Skin epidermis (tissue), 12 donors: ENCODE data around the gene UBE2F.
A peak's percentile ranks its signal among the peaks of the same experiment; 100 is the strongest.
"Not testable (repeated sequence)": the region's sequence is repeated elsewhere in the genome, so short reads cannot be mapped to it uniquely, and the experiment has no call there.

Experiments used
- H3K27ac ChIP-seq, 21 experiments: fragments of 200-600 bp; sonication (generic) in 11 of 21; one replicate each; pipeline ENCODE4 v1.5.0; 2020; ENCODE audit warnings: mild to moderate bottlenecking in 3 of 21, inconsistent platforms in 2 of 21, moderate library complexity in 2 of 21
- H3K4me3 ChIP-seq, 7 experiments: fragments of 200-600 bp; sonication (generic) in 2 of 7; one replicate each; pipeline ENCODE4 v1.5.0; 2020; ENCODE audit warnings: inconsistent platforms in 2 of 7, mild to moderate bottlenecking in 2 of 7, moderate library complexity in 1 of 7

The UBE2F gene

DNA sequence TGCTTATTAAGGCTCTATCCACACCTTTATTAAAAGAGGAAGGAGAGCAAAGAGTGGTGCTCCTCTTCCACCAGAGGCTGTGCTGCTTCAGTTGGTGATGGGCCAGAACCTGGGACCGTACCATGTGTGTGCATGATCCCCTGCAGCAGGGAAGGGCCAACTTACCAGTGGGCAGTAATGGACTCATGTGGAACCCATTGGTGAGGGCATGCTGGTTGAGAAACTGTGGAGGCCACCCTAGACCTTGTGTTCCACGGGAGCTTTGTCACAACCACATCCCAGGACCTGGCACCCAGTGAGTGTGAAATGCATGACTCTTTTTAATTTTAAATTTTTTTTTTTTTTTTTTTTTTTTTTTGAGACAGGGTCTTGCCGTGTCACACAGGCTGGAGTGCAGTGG is 5.4 kb downstream of the UBE2F start:
- Histone ChIP-seq H3K27ac (no peak overlapping the region), H3K4me3 (no peak overlapping the region)

DNA sequence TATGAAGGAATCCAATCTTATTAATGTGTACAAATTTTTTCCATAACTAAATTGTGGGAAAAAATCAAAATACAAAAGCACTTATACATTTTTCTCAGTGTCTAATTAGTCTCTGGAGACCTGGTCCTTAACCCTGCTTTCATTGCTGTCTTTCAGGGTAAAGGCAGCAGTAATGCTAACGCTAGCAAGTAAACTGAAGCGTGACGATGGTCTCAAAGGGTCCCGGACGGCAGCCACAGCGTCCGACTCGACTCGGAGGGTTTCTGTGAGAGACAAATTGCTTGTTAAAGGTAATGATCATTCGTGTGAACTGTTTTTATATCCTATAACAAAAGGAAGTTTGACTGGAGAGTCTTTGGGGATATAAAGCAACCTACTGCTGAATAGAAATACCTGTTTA is 6.1 kb downstream of the UBE2F start:
- no peak overlapping the region for H3K4me3 ChIP-seq

DNA sequence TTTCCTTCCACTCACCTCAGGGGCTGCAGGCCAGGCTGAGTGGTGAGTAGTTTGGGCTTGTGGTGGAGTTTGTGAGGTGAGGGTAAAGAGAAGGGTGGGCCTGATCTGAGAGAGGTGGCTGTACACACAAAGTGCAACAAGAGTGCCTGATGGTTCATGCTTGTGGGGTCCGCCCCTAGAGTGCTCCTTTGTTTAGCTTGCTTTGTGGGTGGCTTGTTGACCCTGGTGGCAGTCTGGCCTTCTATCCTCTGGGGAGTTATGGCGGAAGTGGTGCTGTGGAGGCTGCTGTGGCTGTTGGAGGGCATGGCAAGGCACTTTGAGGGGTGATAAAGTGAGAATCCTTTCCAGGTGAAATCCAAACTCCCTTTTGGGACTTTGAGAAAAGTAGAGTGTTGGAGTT is 10.6 kb downstream of the UBE2F start:
- Histone ChIP-seq H3K27ac (no peak overlapping the region), H3K4me3 (no peak overlapping the region)

More for the DNA sequence above, 6.1 kb downstream of the UBE2F start:
- no peak overlapping the region for H3K27ac ChIP-seq

DNA sequence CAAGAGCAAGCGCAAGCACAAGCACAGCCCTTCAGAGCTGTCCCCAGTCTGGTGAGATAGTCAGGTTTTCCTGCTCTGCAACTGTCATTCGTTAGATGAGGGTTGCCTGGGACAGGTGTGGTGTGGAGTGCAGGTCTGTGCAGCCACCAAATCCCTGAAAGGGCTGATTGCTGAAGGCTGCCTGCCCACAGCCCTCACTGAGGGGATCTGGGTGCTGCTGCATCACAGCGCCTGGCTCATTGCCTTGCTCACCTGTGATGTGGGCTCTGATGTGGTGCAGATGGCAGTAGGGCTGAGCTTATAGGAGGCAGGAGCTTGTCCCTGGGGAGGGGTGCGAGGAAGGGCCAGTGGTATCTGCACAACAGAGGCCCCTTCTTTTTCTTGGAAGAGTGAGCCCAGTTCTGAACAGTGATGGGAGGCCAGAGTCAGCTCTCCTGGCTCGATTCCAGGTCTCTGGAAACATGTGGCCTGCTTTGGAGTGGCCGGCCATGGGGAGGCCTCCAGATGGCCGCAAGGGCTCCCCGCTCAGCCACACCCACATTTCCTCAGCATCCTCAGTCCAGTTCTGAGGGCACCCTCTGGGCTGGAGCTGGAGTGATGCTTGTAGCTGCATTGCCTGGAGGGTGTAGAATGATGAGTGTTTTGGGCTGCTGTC is 11.4 kb downstream of the UBE2F start:
- Histone ChIP-seq H3K4me3 (no peak overlapping the region), H3K27ac (no peak overlapping the region)

DNA sequence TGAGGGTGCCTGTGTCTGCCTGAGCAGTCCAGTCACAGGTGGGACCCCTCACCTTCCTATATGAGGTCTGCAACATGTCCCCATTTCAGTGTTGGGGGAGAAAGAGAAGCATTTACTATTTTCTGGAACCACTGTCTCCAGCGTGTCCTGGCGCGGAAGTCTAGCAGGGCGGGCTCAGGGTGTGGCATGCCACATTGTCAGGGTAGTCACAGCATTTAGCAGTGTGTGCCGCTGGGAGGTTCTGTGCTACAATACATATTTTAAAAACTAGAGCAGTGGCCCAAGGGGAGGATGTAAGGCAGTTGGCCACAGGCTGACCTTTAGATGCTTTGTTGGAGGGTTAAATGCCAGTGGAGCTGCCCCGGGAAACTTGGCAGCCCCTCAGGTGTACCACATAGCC is 12.5 kb downstream of the UBE2F start:
- Histone ChIP-seq H3K27ac (peak overlapping the region in 1 of 21 experiments; percentile 15), H3K4me3 (no peak overlapping the region)

DNA sequence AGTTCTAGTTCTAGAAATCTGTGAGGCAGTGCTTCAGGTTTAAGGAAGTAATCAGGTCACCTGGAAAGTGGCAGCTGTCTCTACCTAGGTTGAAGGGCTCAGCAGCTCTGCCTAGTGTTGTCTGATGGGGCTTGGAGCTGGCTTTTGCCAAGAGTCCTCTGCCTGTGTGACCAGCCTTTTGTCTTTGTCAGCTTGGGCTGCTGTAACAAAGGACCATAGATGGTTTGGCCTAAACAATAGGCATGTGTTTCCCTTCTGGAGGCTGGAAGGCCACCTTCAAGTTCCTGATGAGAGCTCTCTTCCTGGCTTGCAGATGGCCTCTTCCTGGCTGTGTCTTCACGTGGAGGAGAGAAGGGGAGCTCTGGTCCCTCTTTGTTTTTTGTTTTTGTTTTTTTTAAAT is 13.3 kb downstream of the UBE2F start:
- Histone ChIP-seq H3K4me3 (no peak overlapping the region), H3K27ac (peak overlapping the region in 2 of 21 experiments; percentile 21 to 44)

DNA sequence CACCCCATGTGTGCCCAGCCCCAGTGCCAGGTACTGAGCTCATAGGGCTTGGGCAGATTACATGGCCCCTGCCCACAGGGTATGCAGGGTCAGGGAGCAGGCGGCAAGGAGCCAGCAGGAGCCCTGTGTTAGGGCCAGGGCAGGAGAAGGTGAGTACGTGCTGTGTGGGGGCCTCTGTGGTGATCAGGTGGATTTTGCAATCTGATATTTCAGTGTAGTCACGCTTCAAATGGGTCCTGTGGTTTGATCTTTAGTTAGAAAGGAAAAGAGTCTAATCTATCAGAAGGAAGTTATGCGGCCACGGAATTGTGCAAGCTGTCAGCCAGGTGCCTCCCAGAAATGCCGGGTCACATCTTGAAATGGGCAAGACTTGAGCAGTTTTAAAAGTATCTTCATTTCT is 13.9 kb downstream of the UBE2F start:
- no peak overlapping the region for H3K4me3 ChIP-seq
- H3K27ac ChIP-seq = no peak overlapping the region

DNA sequence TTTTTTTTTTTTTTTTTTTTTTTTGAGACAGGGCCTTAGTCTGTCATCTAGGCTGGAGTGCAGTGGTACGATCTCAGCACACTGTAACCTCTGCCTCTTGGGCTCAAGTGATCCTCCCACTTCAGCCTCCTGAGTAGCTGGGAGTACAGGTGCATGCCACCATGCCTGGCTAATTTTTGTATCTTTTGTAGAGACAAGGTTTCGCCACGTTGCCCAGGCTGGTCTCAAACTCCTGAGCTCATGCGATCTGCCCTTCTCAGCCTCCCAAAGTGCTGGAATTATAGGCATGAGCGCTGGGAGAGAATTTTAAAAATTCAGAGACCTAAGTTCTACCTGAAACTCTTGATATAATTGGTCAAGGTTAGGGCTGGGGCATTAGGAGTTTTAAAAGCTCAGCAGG is 14.8 kb downstream of the UBE2F start:
- not testable (repeated sequence) for H3K4me3 ChIP-seq, H3K27ac ChIP-seq

DNA sequence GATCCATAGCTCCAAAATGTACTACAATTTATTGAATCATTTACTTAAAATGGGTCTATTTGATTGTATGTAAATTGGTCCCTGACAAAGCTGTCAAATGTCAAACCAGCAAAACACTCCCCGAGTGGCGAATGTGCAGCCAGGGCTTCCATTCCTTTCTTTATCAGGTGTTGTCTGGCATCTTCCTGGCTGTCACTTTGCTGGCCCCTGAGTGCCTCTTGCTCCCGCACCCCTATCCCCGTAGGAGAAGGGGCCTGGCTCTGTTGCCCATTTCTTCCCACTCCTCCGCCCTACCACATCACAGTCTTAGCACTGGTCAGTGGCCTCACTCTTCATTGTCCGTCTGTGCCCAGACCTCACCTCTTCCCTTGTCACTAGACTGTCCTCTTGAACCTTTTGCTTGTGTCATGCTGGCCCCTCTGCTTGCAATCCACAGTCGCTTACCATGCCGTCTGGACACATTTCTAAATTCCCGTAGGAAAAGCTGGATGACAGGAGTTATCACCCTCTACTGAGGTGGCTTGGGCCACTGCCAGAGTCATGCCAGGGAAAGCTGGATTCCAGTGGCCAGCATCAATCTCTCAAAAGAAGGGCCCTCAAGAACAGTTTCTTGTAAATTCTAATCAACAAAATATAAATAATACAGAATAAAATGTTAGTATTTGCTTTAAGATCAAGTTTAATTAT is 15.4 kb downstream of the UBE2F start:
- no peak overlapping the region for H3K27ac ChIP-seq
- H3K4me3 ChIP-seq = no peak overlapping the region

DNA sequence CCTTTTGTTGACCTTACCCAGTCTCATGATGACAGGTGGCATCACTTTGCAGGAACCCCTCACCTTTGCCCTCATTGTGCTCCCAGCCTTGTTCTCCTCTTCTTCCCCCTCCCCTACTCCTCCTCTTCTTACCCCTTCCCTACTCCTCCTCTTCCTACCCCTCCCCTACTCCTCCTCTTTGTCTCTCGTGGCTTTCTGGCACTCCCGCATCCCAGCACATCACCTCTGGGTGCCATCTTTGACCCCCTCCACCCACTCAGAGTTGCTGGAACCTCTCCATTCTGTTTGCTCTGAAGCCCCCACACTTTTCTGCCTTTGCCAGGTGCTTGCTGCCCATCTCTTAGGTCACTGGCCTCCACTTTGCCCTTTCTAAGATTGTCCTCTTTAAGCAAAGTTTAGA is 17.1 kb downstream of the UBE2F start:
- no peak overlapping the region for H3K4me3 ChIP-seq
- H3K27ac ChIP-seq = no peak overlapping the region

DNA sequence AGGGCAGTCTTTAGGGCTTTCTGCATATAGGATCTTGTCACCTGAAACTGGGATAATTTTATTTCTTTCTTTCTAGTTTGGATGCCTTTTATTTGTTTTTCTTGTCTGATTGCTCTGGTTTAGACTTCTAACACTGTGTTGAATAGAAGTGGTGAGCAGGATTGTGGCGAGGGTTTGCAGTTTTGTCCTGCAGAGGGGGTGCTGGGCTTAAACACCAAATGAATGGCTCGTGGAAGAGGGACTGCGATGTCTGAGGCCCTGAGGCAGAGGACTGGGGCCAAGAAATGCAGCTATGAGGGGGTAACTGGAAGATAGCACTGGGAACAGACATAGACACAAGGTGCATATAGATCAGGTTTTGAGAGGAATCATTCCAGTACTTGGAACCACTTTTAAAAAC is 20.5 kb downstream of the UBE2F start:
- no peak overlapping the region for H3K27ac ChIP-seq

DNA sequence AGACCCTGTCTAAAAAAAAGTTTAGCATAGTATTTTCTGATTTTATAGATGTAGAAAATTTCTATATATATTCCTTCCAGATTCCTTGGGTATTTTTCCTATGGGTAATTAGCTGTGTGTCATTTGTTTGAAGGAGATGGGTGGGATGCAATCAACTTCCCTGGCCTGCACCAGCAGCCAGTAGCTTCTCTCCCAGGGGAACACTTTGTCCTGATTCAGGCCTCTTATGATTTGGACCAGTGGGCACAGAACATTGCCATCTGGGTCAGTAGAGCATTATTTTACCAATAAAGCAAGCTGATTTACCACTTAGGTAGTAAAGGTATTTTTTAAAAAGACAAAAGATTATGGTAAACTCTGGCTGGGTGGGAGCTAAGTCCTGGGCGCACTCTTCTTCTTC is 26.9 kb downstream of the UBE2F start:
- no peak overlapping the region for H3K27ac ChIP-seq
- H3K4me3 ChIP-seq = no peak overlapping the region

More for the DNA sequence above, 20.5 kb downstream of the UBE2F start:
- no peak overlapping the region for H3K4me3 ChIP-seq

DNA sequence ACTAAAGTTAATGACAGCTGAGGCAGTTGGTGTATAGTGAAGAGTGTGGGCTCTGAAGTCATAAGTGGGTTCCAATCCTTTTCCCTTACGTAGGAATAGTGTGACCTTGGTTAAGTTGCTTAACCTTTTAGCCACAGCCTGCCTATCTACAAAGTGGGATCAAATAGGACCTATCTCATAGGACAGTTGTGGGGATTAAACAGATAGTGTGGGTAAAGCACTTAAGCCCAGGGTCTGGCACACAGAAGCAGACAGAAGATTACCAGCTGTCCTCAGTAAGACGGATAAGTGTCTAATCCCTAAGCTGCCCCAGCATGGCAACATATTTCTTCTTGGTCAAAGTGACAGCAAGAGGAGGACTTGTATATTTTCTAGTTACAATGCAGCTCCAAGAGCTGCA is 28.2 kb downstream of the UBE2F start:
- Histone ChIP-seq H3K27ac (no peak overlapping the region), H3K4me3 (no peak overlapping the region)

DNA sequence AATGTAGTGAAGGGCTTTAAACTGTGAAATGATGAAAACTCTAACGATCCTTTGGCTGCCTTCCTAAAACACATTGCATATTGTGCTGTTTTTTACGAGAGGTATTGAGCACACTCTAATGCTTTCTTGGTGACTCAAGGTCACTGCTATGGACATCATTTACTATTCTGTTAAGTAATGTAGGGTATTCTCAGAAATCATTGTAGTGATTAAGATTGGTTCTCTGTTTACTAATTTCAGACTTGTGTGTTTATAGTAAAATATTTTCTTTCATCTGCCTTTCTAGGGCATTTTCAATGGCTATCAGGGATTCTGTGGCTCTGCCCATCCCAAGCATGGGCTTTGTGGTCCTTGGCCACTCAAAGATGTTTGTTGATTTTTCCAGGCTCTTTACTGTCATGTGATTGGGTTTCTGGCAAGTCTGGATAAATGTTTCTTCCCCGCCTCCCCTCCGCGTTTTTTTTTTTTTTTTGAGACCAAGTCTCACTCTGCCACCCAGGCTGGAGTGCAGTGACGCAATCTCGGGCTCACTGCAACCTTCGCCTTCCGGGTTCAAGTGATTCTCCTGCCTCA is 29.3 kb downstream of the UBE2F start:
- Histone ChIP-seq H3K27ac (no peak overlapping the region), H3K4me3 (no peak overlapping the region)

DNA sequence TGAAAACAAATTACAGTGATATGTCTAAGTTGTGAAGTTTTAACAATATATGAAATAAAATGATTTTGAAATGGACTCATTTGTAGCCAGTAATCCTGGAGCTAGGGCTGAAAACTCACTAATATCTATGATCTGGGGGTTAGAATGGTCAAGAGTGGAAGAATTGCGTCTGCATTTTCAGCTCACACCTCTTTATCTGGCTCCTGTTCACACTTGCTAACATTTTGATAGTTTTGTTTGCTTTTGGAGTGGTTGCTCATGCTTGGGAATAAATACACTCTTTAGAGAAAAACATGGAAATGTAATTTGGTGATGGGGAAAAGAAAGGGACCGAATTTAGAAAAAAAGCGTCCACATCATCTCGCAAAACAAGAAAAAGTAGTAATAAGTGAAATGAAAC is 30.7 kb downstream of the UBE2F start:
- Histone ChIP-seq H3K27ac (no peak overlapping the region), H3K4me3 (no peak overlapping the region)

DNA sequence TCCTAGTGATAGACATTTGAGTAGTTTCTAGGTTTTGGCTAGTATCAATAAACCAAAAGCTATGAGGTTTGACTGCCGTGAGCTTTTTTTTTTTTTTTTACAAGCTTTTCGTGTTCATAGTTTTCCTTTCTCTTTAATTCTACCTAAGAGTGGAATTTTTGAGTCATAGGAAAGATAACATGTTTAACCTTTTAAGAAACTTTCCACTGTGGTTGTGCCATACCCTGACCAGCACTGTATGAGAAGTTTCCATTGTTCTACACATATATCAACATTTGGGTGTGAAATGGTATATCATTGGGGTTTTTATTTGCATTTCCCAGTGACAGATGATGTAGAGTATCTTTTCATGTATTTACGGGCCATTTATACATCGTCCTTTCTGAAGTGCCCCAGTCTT is 31.7 kb downstream of the UBE2F start:
- H3K4me3 ChIP-seq = no peak overlapping the region
- H3K27ac ChIP-seq = peak overlapping the region in 1 of 21 experiments; percentile 39

DNA sequence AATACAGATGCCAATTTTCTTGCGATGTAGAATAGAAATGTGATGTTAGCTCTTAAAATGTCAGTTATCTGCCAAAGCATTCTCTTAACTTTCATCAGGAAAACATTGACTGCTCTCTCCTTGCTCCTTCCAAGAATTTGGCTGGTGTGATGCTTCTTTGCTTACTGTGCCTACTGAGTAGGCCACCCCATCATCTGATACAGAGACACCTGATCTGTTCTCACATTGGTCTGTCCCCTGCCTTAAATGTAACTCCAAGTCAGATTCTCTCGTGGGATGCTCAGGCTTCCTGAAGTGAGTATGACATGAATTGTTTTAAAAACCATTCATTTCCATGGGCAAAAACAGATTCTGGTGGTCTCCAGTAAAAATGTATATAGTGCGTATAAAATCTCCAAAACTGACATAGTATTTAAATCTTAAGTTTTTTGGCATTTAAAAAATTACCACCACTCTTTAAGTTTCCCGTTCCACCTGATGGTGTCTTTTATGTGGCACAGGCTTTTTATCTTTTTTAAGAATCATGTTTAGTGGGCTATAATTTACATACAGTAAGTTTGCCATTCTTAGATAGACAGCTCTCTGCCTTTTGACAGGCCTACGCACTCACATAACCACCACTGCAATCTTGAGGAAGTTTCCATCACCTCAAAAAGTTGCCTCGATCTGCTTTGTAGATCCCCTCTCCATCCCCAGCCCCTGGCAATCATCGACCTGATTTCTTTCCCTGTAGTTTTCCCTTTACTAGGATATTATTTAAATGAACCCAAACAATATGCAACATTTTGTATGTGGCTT is 36.6 kb downstream of the UBE2F start:
- Histone ChIP-seq H3K27ac (no peak overlapping the region), H3K4me3 (no peak overlapping the region)

DNA sequence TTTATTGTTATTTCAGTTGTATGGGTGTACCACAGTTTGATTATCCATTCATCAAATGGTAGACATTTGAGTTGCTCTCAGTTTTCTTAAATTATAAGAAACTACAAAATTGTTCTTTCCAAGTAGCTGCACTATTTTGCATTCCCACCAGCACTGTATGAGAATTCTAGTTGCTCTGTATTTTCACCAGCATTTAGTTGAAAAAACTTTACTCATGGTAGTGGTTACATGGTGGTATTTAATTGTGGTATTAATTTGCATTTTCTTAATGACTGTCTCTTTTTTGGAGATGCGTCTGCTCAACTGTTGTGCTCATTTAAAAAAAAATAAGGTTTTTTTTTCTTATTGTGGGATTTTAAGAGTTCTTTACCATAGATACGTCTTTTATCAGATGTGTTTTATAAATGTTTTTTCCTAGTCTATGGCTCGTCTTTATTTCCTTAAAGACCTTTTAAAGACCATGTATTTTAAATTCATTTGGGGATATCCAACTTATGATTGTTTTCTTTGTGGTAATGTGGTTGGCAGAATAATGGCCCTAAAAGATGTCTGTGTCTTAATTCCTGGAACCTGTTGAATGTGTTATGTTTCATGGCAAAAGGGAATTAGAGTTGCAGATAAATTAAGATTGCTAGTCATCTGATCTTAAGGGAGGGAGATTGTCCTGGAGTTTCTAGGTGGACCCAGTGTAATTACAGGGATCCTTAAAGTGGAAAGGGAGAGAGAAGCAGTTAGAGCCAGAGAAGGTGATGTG is 37.4 kb downstream of the UBE2F start:
- Histone ChIP-seq H3K27ac (no peak overlapping the region), H3K4me3 (no peak overlapping the region)

DNA sequence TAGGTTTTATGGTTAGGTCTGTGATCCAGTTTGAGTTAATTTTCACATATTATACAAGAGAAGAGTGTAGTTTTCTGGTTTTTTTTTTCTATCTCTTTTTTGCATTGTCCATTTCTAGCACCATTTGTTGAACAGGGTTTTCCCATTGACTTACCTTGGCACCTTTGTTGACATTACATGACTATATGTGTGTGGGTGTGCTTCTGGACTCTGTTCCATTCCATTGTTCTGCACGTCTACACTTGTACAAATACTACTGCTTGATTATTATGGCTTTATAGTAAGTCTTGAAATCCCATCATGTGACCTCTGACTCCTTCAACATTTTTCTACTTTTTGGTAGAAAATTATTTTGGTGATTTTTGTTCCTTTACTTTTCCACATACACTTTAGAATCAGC is 38.7 kb downstream of the UBE2F start:
- Histone ChIP-seq H3K4me3 (no peak overlapping the region), H3K27ac (no peak overlapping the region)

DNA sequence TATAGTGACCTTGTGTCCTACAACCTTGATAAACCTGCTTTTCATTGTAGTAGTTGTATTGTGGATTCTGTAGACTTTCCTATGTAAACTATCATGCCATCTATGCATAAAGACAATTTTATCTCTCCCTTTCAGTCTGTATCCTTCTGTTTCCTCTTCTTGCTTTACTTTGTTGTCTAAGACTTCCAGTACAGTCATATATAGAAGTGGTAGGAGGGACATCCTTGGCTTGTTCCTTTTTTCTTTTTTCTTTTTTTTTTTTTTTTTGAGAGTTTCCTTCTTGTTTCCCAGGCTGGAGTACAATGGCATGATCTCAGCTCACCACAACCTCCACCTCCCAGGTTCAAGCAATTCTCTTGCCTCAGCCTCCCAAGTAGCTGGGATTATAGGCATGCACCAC is 39.7 kb downstream of the UBE2F start:
- no peak overlapping the region for H3K4me3 ChIP-seq
- H3K27ac ChIP-seq = no peak overlapping the region
